SH-SY5Y (cell line): ENCODE measurements around the gene KRABD2.

Experiments used
- GATA2 ChIP-seq: IDR thresholded peaks from 2 replicates; pipeline ENCODE4 v1.6.1; 2011; ENCODE audit warnings: mild to moderate bottlenecking, low read depth, low read length
- GATA3 ChIP-seq: IDR thresholded peaks from 2 replicates; pipeline ENCODE4 v1.6.1; 2011; ENCODE audit warnings: low read depth, mild to moderate bottlenecking, low read length, moderate library complexity

- TF ChIP-seq GATA2: no peak
- no peak for TF ChIP-seq GATA3
Measured at GRCh38 chr17:8382052-8382879, 5.8 kb upstream of the KRABD2 start.
